ENCODE results near the gene TM9SF3. TPM values are rescaled to one million over a fixed set of nuclear protein-coding genes. Genes with fewer than 3 reads are reported as not detected.
"Not testable (repeated sequence)": the region's sequence is repeated elsewhere in the genome, so short reads cannot be mapped to it uniquely, and the experiment has no call there.

The TM9SF3 gene
- total and polyA plus RNA-seq, 5 donors, result 24.4 to 93.4 (median 84.3) TPM

GRCh38 chr10:96579133-96579532 lies 7.7 kb downstream of the TM9SF3 start:
- DNase-seq (no peak), ATAC-seq (no peak)
- Histone ChIP-seq H3K4me3 (ENCODE audit: low read length) (no peak overlapping the region), H3K4me1 (ENCODE audit: control insufficient read depth, insufficient read depth, low read length) (peaks cover 4% of the 10 kb centered on the region), H3K27ac (ENCODE audit: low read length) (no peak overlapping the region), H3K9me3 (ENCODE audit: control insufficient read depth, low read length) (no peaks in the 10 kb centered on the region), H3K27me3 (ENCODE audit: control insufficient read depth, insufficient read depth) (no peaks in the 10 kb centered on the region)
- intact Hi-C loops (cut with DNase I), result no loop called here
- 67% methylated on average over 2 of the region's 2 CpGs for WGBS

GRCh38 chr10:96578633-96579032 lies 8.2 kb downstream of the TM9SF3 start:
- WGBS, result 93% methylated on average over 5 of the region's 5 CpGs
- intact Hi-C loops (cut with DNase I), result no loop called here
- DNase-seq (no peak), ATAC-seq (no peak)
- Histone ChIP-seq H3K4me1 (ENCODE audit: control insufficient read depth, insufficient read depth, low read length) (peaks cover 4% of the 10 kb centered on the region), H3K27ac (ENCODE audit: low read length) (no peak overlapping the region), H3K9me3 (ENCODE audit: control insufficient read depth, low read length) (no peaks in the 10 kb centered on the region), H3K27me3 (ENCODE audit: control insufficient read depth, insufficient read depth) (no peaks in the 10 kb centered on the region), H3K4me3 (ENCODE audit: low read length) (no peak overlapping the region)

DNA sequence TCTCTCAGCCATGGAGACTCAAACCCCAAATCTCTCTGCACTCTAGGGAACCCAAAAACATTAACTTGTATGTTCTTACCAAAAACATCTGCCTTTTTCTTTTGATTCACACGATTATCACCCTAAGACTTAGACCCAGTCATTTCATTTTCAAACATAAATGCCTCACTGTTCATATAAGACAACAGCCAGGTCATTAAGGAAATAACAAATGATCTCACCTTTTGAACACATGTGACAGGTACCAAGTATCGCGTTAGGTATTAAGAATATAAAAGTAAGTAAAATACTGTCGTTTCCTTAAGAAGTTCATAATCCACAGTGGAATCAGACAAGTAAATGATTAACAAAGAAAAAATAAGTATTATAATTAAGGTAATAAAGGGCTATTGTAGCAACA lies 8.8 kb downstream of the TM9SF3 start:
- WGBS, result 86% methylated on average over 4 of the region's 4 CpGs

GRCh38 chr10:96577069-96577468 lies 9.7 kb downstream of the TM9SF3 start:
- H3K9me3 ChIP-seq (ENCODE audit: control insufficient read depth, low read length), result no peaks in the 10 kb centered on the region
- H3K27me3 ChIP-seq (ENCODE audit: control insufficient read depth, insufficient read depth), result no peaks in the 10 kb centered on the region
- H3K4me1 ChIP-seq (ENCODE audit: control insufficient read depth, insufficient read depth, low read length), result peaks cover 6% of the 10 kb centered on the region
- no peak overlapping the region for H3K27ac ChIP-seq (ENCODE audit: low read length)
- DNase-seq, result no peak
- intact Hi-C loops (cut with DNase I), result no loop called here
- no peak for ATAC-seq
- H3K4me3 ChIP-seq (ENCODE audit: low read length), result no peak overlapping the region
- WGBS, result 97% methylated on average over 1 of the region's 1 CpG

More for the DNA sequence above, 8.8 kb downstream of the TM9SF3 start:
- H3K27ac ChIP-seq (ENCODE audit: low read length), result no peak overlapping the region
- ATAC-seq (no peak), DNase-seq (no peak)
- no peaks in the 10 kb centered on the region for H3K27me3 ChIP-seq (ENCODE audit: control insufficient read depth, insufficient read depth)
- H3K4me3 ChIP-seq (ENCODE audit: low read length), result no peak overlapping the region
- H3K9me3 ChIP-seq (ENCODE audit: control insufficient read depth, low read length), result no peaks in the 10 kb centered on the region
- peaks cover 4% of the 10 kb centered on the region for H3K4me1 ChIP-seq (ENCODE audit: control insufficient read depth, insufficient read depth, low read length)
- intact Hi-C loops (cut with DNase I), result no loop called here

DNA sequence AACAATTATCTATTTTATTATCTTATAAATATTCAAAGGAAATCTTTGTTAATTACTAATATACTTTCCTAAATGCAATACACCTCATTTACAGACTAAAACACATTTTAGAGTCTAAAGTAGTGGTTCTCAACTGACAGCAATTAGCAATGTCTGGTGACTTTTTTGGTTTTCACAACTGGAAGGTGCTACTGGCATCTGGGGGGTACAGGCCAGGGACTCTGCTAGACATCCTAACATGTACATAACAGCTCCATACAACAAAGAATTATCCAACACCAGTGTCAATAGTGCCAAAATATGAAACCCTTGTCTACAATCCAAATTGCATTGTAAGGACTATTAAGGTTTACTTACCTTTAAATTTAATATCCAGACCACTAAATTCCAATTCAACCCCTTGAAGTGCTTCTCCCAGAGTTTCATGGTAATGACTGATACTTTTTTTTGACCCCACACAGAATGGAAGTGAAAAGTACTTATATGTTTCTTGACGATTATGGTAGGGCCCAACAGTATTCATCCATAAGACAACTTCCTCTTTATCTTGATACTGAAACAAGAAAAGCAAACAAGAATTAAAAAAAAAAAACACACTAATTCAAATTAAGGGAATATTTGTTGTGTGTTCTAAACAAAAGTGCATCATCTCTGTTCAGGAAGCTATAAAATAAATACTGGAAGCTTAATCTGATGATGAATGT lies 10.4 kb downstream of the TM9SF3 start:
- DNase-seq (no peak), ATAC-seq (no peak)
- H3K4me1 ChIP-seq (ENCODE audit: control insufficient read depth, insufficient read depth, low read length), result peaks cover 6% of the 10 kb centered on the region
- whole genome bisulfite sequencing, result 55% methylated on average over 1 of the region's 1 CpG
- no peaks in the 10 kb centered on the region for H3K9me3 ChIP-seq (ENCODE audit: control insufficient read depth, low read length)
- intact Hi-C loops (cut with DNase I), result no loop called here
- no peaks in the 10 kb centered on the region for H3K27me3 ChIP-seq (ENCODE audit: control insufficient read depth, insufficient read depth)
- H3K27ac ChIP-seq (ENCODE audit: low read length), result no peak overlapping the region
- H3K4me3 ChIP-seq (ENCODE audit: low read length), result no peak overlapping the region

DNA sequence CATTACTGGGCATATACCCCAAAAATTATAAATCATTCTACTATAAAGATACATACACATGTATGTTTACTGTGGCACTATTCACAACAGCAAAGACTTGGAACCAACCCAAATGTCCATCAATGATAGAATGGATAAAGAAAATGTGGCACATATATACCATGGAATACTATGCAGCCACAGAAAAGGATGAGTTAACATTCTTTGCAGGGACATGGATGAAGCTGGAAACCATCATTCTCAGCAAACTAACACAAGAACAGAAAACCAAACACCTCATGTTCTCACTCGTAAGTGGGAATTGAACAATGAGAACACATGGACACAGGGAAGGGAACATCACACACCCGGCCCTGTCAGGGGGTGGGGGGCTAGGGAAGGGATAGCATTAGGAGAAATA lies 12.2 kb downstream of the TM9SF3 start:
- H3K4me3 ChIP-seq (ENCODE audit: low read length); H3K4me1 ChIP-seq (ENCODE audit: control insufficient read depth, insufficient read depth, low read length); H3K27ac ChIP-seq (ENCODE audit: low read length); H3K27me3 ChIP-seq (ENCODE audit: control insufficient read depth, insufficient read depth); DNase-seq; intact Hi-C loops (cut with DNase I); H3K9me3 ChIP-seq (ENCODE audit: control insufficient read depth, low read length); ATAC-seq: not testable (repeated sequence)
- WGBS, result 92% methylated on average over 2 of the region's 2 CpGs

- DNase-seq, result no peak
- intact Hi-C loops (cut with DNase I), result no loop called here
- no peak overlapping the region for H3K27ac ChIP-seq (ENCODE audit: low read length)
- H3K27me3 ChIP-seq (ENCODE audit: control insufficient read depth, insufficient read depth), result no peaks in the 10 kb centered on the region
- ATAC-seq, result no peak
- H3K4me1 ChIP-seq (ENCODE audit: control insufficient read depth, insufficient read depth, low read length), result peaks cover 5% of the 10 kb centered on the region
- H3K9me3 ChIP-seq (ENCODE audit: control insufficient read depth, low read length), result no peaks in the 10 kb centered on the region
- H3K4me3 ChIP-seq (ENCODE audit: low read length), result no peak overlapping the region
- 68% methylated on average over 5 of the region's 5 CpGs for WGBS
Measured at GRCh38 chr10:96573036-96573435, 13.8 kb downstream of the TM9SF3 start.

DNA sequence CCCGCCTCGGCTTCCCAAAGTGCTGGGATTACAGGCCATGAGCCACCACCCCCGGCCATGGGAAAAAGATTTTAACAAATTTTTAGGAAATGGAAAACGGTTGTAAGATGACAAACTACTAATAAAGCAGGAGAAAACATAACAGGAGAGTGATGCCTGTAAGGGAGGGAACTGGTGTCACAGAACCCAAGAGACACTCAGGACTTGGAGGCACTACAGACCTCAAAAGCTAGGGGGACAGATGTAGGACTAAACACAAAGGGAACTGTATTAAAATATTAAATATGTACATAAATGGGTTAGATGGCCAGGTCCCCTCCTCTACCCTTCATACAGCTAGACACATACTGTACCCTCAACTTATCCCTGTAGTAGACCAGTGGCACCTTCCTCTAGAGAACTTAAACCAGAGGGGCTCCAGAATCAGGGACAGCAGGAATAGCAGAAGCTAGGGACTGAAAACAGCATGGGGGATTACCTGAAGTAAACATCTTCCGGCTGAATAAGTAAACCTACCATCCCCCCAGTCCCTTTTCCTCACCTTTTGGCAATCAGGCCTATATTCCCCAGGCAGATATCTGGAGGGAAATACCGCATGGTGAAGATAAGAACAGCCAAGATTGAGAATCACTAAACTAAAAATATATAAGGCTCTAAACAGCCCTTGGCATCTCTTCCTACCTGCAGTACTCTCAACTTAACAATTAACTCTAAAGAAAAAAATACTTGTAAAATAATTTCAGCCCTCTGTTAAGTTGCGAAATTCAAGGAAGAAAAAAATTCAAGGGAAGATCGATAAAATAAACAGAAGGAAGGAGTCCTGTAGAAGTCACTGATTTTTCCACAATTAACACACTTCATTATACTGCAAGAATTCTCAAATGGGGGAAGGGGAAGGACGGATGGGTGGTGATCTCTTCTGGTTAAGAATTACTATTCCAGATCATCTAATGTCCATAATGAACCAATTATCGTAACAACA lies 15.5 kb downstream of the TM9SF3 start:
- Histone ChIP-seq H3K9me3 (ENCODE audit: control insufficient read depth, low read length) (no peaks in the 10 kb centered on the region), H3K4me3 (ENCODE audit: low read length) (no peak overlapping the region), H3K27ac (ENCODE audit: low read length) (no peak overlapping the region), H3K4me1 (ENCODE audit: control insufficient read depth, insufficient read depth, low read length) (peaks cover 7% of the 10 kb centered on the region), H3K27me3 (ENCODE audit: control insufficient read depth, insufficient read depth) (no peaks in the 10 kb centered on the region)
- intact Hi-C loops (cut with DNase I), result no loop called here
- DNase-seq (no peak), ATAC-seq (no peak)
- WGBS, result 74% methylated on average over 10 of the region's 10 CpGs

DNA sequence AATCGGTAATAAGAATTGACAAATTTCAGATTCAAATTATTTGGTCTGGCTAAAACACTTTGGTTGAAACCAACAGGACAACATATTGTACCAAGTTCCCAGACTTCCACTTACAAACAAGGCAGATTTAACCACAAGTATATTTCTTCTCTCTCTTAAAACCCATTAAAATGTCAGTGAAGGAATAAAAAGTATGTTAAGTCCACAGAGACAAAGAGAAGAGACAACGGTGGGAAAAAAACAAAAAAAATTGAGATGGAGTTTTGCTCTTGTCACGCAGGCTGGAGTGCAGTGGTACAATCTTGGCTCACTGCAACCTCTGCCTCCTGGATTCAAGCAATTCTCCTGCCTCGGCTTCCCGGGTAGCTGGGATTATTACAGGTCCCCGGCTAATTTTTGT lies 16.3 kb downstream of the TM9SF3 start:
- H3K9me3 ChIP-seq (ENCODE audit: control insufficient read depth, low read length), result no peaks in the 10 kb centered on the region
- DNase-seq, result no peak
- H3K4me3 ChIP-seq (ENCODE audit: low read length), result no peak overlapping the region
- H3K27ac ChIP-seq (ENCODE audit: low read length), result no peak overlapping the region
- intact Hi-C loops (cut with DNase I), result no loop called here
- peaks cover 7% of the 10 kb centered on the region for H3K4me1 ChIP-seq (ENCODE audit: control insufficient read depth, insufficient read depth, low read length)
- WGBS, result 89% methylated on average over 6 of the region's 6 CpGs
- no peaks in the 10 kb centered on the region for H3K27me3 ChIP-seq (ENCODE audit: control insufficient read depth, insufficient read depth)
- ATAC-seq, result no peak

- DNase-seq (no peak), ATAC-seq (no peak)
- Histone ChIP-seq H3K9me3 (ENCODE audit: control insufficient read depth, low read length) (no peaks in the 10 kb centered on the region), H3K4me3 (ENCODE audit: low read length) (no peak overlapping the region), H3K4me1 (ENCODE audit: control insufficient read depth, insufficient read depth, low read length) (peaks cover 7% of the 10 kb centered on the region), H3K27ac (ENCODE audit: low read length) (no peak overlapping the region), H3K27me3 (ENCODE audit: control insufficient read depth, insufficient read depth) (no peaks in the 10 kb centered on the region)
- intact Hi-C loops (cut with DNase I), result no loop called here
- WGBS, result 87% methylated on average over 1 of the region's 1 CpG
Measured at GRCh38 chr10:96568402-96568801, 18.4 kb downstream of the TM9SF3 start.

DNA sequence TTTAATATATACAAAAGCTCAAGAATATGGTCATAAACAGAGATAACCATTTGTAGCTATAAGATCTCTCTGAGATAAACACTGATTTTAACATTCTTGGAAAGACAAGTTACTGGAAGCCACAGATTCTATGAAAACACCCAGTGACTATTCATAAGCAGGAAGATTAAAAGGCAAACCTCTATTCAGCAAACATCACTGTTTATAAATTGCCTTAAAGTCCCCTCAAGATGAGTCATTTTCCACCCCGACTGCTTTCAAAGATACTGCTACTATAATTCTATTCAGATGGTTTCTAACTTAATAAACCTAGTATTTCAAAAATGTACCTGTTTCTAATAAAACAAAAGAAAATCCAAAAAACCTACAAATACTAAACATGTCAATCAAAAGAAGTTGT lies 21.0 kb downstream of the TM9SF3 start:
- Histone ChIP-seq H3K4me1 (ENCODE audit: control insufficient read depth, insufficient read depth, low read length) (peaks cover 2% of the 10 kb centered on the region), H3K4me3 (ENCODE audit: low read length) (no peak overlapping the region), H3K9me3 (ENCODE audit: control insufficient read depth, low read length) (no peaks in the 10 kb centered on the region), H3K27me3 (ENCODE audit: control insufficient read depth, insufficient read depth) (no peaks in the 10 kb centered on the region), H3K27ac (ENCODE audit: low read length) (no peak overlapping the region)
- WGBS, result 36% methylated on average over 1 of the region's 1 CpG
- intact Hi-C loops (cut with DNase I), result no loop called here
- no peak for DNase-seq
- ATAC-seq, result no peak
